ENCODE results near the gene SLC25A43.

DNA sequence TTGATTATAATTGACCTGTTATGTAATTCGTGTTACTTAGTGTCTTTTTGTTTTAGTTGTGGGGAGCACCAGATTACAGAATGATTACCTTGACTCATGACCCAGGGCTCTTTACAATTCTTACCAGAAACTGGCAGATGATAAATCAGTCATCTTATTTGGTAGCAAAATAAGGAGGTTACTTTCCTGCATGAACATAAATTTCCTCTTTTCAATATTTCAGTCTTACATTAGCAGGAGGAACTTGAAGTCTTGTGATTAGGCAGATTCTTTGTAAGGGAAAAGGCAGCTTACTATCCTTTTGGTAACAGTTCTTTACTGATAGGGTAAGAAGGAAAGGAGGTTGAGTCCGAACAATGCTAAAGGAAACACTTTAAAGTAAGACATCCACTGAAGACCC is 43.1 kb downstream of the SLC25A43 start:
- TF ChIP-seq, protein P1, sequence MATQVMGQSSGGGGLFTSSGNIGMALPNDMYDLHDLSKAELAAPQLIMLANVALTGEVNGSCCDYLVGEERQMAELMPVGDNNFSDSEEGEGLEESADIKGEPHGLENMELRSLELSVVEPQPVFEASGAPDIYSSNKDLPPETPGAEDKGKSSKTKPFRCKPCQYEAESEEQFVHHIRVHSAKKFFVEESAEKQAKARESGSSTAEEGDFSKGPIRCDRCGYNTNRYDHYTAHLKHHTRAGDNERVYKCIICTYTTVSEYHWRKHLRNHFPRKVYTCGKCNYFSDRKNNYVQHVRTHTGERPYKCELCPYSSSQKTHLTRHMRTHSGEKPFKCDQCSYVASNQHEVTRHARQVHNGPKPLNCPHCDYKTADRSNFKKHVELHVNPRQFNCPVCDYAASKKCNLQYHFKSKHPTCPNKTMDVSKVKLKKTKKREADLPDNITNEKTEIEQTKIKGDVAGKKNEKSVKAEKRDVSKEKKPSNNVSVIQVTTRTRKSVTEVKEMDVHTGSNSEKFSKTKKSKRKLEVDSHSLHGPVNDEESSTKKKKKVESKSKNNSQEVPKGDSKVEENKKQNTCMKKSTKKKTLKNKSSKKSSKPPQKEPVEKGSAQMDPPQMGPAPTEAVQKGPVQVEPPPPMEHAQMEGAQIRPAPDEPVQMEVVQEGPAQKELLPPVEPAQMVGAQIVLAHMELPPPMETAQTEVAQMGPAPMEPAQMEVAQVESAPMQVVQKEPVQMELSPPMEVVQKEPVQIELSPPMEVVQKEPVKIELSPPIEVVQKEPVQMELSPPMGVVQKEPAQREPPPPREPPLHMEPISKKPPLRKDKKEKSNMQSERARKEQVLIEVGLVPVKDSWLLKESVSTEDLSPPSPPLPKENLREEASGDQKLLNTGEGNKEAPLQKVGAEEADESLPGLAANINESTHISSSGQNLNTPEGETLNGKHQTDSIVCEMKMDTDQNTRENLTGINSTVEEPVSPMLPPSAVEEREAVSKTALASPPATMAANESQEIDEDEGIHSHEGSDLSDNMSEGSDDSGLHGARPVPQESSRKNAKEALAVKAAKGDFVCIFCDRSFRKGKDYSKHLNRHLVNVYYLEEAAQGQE (IDR thresholded peaks at IDR 0.05; ENCODE audit: unreplicated experiment): no peak
- TF ChIP-seq, protein P2, sequence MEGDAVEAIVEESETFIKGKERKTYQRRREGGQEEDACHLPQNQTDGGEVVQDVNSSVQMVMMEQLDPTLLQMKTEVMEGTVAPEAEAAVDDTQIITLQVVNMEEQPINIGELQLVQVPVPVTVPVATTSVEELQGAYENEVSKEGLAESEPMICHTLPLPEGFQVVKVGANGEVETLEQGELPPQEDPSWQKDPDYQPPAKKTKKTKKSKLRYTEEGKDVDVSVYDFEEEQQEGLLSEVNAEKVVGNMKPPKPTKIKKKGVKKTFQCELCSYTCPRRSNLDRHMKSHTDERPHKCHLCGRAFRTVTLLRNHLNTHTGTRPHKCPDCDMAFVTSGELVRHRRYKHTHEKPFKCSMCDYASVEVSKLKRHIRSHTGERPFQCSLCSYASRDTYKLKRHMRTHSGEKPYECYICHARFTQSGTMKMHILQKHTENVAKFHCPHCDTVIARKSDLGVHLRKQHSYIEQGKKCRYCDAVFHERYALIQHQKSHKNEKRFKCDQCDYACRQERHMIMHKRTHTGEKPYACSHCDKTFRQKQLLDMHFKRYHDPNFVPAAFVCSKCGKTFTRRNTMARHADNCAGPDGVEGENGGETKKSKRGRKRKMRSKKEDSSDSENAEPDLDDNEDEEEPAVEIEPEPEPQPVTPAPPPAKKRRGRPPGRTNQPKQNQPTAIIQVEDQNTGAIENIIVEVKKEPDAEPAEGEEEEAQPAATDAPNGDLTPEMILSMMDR (conservative IDR thresholded peaks at IDR 0.05; ENCODE audit: low read depth in 2 of 2): no peak
- TF ChIP-seq EZH2 (IDR thresholded peaks at IDR 0.05; ENCODE audit: low read depth, unreplicated experiment): no peak
